Stimulated activated CD4-positive, alpha-beta T cell treated with anti-CD3 and anti-CD28 coated beads, Interleukin-15, amount 100 ng/mL, for 48 hours (primary cell): ENCODE results near the gene C1RL.
"Not testable (repeated sequence)": the region's sequence is repeated elsewhere in the genome, so short reads cannot be mapped to it uniquely, and the experiment has no call there.

Source experiments
- DNase-seq, 2 donors: peaks; one replicate each; pipeline ENCODE4 v3.0.0-alpha.2; 2020; ENCODE audit warnings: low read depth in 2 of 2

Gene C1RL

GRCh38 chr12:7064516-7064915 lies 44.5 kb downstream of the C1RL start:
- DNase-seq: no peak

DNA sequence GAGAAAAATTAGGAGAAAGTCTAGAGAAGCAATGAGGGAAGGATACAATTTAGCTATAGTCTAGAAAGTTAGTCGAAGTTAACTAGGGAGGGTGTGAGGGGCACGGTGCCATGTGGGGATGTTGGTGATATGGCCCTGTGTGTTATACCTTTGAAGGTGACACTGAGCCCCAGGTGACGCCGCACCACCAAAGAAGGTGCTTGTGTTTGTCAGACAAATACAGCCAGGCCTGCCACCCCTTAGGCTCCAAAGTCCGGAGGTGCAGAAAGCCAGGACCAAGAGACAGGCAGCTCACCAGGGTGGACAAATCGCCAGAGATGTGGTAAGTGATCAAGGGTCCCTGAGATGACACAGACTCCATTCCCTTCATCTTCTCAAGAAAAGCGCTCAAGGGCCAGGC lies 47.4 kb downstream of the C1RL start:
- no peak for DNase-seq

DNA sequence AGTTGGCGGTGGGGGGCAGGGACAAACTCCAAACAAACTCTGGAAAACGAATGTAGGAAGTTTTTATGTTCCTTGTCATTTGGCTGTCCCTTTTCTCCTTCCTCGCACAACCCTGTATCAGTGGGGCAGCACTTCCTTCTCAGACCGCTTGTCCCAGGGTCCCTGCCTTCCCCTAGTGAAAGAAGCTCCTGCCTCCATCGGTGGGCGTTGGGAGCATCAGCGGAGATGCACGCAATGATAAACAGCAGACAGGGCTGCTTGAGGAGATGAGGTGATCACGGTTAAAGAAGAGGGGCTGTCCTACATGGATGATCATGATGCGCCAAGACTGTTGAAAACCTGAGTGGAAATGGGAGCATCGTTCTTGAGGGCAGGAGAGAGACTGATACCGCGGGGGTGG lies 47.9 kb downstream of the C1RL start:
- DNase-seq: no peak

GRCh38 chr12:7060353-7060954 lies 48.6 kb downstream of the C1RL start, which contains the start of gene C1S:
Gene C1S, plus strand, starts transcription at chr12:7060718. Its CDS starts 1,195 bp downstream, at chr12:7061913.
- no peak for DNase-seq

GRCh38 chr12:7059780-7060179 lies 49.2 kb downstream of the C1RL start:
- no peak for DNase-seq

- DNase-seq: no peak
Observed at GRCh38 chr12:7058850-7059395, 50.1 kb downstream of the C1RL start.

- no peak for DNase-seq
Observed at GRCh38 chr12:7058163-7058845, 50.7 kb downstream of the C1RL start.

DNA sequence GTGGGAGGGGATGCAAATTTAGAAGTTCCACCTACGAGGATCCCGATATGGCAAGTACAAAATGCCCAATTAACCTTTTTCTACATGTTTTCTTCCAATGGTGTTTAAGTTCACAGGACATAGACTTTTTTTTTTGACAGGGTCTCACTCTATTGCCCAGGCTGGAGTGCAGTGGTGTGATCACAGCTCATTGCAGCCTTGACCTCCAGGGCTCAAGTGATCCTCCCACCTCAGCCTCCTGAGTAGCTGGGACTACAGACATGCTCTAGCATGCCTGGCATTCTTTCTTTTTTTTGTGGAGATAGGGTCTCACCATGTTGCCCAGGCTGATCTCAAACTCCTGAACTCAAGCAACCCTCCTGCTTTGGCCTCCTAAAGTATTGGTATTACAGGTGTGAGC lies 53.3 kb downstream of the C1RL start:
- DNase-seq: not testable (repeated sequence)

- no peak for DNase-seq
Observed at GRCh38 chr12:7054925-7055324, 54.1 kb downstream of the C1RL start.

DNA sequence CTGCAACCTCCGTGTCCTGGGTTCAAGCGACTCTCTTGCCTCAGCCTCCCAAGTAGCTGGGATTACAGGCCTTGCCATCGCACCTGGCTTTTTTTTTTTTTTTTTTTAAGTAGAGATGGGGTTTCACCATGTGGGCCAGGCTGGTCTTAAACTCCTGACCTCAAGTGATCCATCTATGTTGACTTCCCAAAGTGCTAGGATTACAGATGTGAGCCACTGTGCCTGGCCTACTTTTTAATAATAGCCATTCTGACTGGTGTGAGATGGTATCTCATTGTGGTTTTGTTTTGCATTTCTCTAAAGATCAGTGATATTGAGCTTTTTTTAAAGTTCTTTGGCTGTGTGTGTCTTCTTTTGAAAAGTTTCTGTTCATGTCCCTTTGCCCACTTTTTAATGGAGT lies 59.0 kb downstream of the C1RL start:
- not testable (repeated sequence) for DNase-seq

GRCh38 chr12:7049445-7049951 lies 59.5 kb downstream of the C1RL start:
- DNase-seq: not testable (repeated sequence)

- DNase-seq: no peak
Observed at GRCh38 chr12:7047306-7047705, 61.7 kb downstream of the C1RL start.

GRCh38 chr12:7046383-7047105 lies 62.5 kb downstream of the C1RL start:
- DNase-seq: no peak

DNA sequence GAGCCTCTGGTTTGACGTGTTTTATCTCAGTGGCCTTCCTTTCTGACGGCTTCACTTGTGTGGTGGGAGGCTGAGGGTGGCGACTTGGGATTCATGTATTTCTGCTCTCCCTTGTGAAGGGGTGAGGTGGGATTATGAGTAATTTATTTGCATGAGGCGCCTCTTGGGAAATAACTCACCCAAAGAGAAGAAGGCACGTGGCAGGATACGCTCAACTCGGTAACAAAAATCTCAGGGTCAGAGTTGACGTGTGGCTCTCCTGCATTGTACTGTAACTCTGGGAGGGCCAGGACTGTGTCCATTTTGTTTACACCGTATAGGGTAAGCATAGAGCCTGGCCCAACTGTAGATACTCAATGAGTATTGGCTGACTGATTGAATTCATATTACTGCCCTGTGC lies 63.1 kb downstream of the C1RL start:
- no peak for DNase-seq
